ENCODE measurements around the gene SPECC1.

DNA sequence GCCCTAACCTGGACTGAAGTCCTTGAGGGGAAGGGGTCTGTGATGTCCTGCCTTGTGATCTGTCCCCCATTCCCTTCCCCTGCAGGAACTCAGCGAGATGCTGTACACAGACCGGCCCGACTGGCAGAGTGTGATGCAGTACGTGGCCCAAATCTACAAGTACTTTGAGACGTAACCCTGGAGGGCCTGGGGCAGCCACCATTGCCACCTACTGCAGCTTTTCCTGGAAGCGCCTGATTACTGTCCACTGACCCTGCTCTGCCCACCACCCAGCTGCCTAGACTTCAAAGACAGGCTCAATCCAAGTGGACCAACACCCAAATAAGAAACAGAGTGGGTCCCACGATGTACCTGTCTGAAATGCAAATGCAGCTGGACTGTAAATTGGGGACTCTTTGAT lies 304.7 kb downstream of the SPECC1 start:
- TF ChIP-seq, protein P1, sequence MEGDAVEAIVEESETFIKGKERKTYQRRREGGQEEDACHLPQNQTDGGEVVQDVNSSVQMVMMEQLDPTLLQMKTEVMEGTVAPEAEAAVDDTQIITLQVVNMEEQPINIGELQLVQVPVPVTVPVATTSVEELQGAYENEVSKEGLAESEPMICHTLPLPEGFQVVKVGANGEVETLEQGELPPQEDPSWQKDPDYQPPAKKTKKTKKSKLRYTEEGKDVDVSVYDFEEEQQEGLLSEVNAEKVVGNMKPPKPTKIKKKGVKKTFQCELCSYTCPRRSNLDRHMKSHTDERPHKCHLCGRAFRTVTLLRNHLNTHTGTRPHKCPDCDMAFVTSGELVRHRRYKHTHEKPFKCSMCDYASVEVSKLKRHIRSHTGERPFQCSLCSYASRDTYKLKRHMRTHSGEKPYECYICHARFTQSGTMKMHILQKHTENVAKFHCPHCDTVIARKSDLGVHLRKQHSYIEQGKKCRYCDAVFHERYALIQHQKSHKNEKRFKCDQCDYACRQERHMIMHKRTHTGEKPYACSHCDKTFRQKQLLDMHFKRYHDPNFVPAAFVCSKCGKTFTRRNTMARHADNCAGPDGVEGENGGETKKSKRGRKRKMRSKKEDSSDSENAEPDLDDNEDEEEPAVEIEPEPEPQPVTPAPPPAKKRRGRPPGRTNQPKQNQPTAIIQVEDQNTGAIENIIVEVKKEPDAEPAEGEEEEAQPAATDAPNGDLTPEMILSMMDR (conservative IDR thresholded peaks at IDR 0.05 in 1 of 2, IDR thresholded peaks at IDR 0.05 in 1 of 2; ENCODE audit: low read depth in 1 of 2, low read length in 2 of 2) = no peak
- TF ChIP-seq EZH2 (IDR thresholded peaks at IDR 0.05; ENCODE audit: low read length, missing control alignments) = no peak

All from fibroblast of lung (primary cell).